K562 (cell line): ENCODE data around the gene TARBP1. TPM values are rescaled to one million over a fixed set of nuclear protein-coding genes. Genes with fewer than 3 reads are reported as not detected.
A peak's percentile ranks its signal among the peaks of the same experiment; 100 is the strongest.

Experiments used
- BMI1 ChIP-seq: fragments of 150-350 bp; IDR thresholded peaks from 2 replicates; pipeline ENCODE4 v1.6.1; 2014; ENCODE audit warnings: low read length
- E2F1 ChIP-seq: sonication (generic); formaldehyde crosslinking; IDR thresholded peaks from 2 replicates; pipeline ENCODE4 v1.8.1; 2023; ENCODE audit warnings: mild to moderate bottlenecking, missing genetic modification reagents, moderate library complexity
- ELF4 ChIP-seq: fragments of 450-650 bp; formaldehyde crosslinking; IDR thresholded peaks from 2 replicates; pipeline ENCODE4 v1.4.0; 2022; ENCODE audit warnings: missing genetic modification characterization
- FOXK1 ChIP-seq: sonication (generic); formaldehyde crosslinking; IDR thresholded peaks from 2 replicates; pipeline ENCODE4 v1.8.0; 2022; ENCODE audit warnings: missing genetic modification reagents, mild to moderate bottlenecking, borderline replicate concordance
- HDAC3 ChIP-seq: fragments of 450-650 bp; IDR thresholded peaks from 2 replicates; pipeline ENCODE4 v1.6.1; 2018; ENCODE audit warnings: borderline replicate concordance, mild to moderate bottlenecking, moderate library complexity; ENCODE audit not compliant: partially characterized antibody
- HDAC6 ChIP-seq: IDR thresholded peaks from 2 replicates; pipeline ENCODE4 v1.6.1; 2012; ENCODE audit warnings: low read depth, mild to moderate bottlenecking, control low read depth, inconsistent platforms, low read length, moderate library complexity
- NONO ChIP-seq, 2 experiments: fragments of 200-400 bp in 1 of 2; fragments of 450-650 bp in 1 of 2; formaldehyde crosslinking in 1 of 2; IDR thresholded peaks; 2 replicates each; pipeline ENCODE4 v1.6.1; 2017; ENCODE audit warnings: low read depth in 2 of 2, mild to moderate bottlenecking in 2 of 2, moderate library complexity in 2 of 2, low read length in 1 of 2
- RBM22 ChIP-seq: fragments of 200-400 bp; formaldehyde crosslinking; IDR thresholded peaks from 2 replicates; pipeline ENCODE4 v1.6.1; 2018; ENCODE audit warnings: low read length, low read depth; ENCODE audit not compliant: poor library complexity, severe bottlenecking
- SFPQ ChIP-seq: fragments of 200-400 bp; formaldehyde crosslinking; IDR thresholded peaks from 2 replicates; pipeline ENCODE4 v1.6.1; 2017; ENCODE audit warnings: mild to moderate bottlenecking, low read depth, low read length, moderate library complexity
- TAL1 ChIP-seq: fragments of 450-650 bp; IDR thresholded peaks from 2 replicates; pipeline ENCODE4 v1.6.1; 2016; ENCODE audit warnings: mild to moderate bottlenecking
- THAP12 ChIP-seq: fragments of 250-450 bp; sonication (Bioruptor Pico); IDR thresholded peaks from 2 replicates; pipeline ENCODE4 v1.9.0; 2021; ENCODE audit warnings: mild to moderate bottlenecking, inconsistent platforms
- XRCC4 ChIP-seq: IDR thresholded peaks from one replicate; pipeline ENCODE4 v1.6.1; 2011; ENCODE audit not compliant: insufficient read depth, insufficient read length; ENCODE audit errors: extremely low read depth
- ZHX1 ChIP-seq: fragments of 150-350 bp; conservative IDR thresholded peaks from 2 replicates; pipeline ENCODE4 v1.6.1; 2014; ENCODE audit warnings: low read length
- ZNF561 ChIP-seq: fragments of 450-650 bp; formaldehyde crosslinking; conservative IDR thresholded peaks from 2 replicates; pipeline ENCODE4 v1.4.0; 2020; ENCODE audit warnings: mild to moderate bottlenecking, moderate library complexity
- polyA plus RNA-seq, 8 experiments: library from polyadenylated mRNA; depleted of rRNA in 4 of 8; stranded (reverse) in 5 of 8; unstranded in 3 of 8; fragments of >200 nt; fragmentation: Nextera tagmentation in 2 of 8; fragmentation: Illumina TruSeq in 1 of 8; extraction: Ambion mirVana in 2 of 8; extraction: Trizol in 1 of 8; gene quantifications; 2 replicates each; pipeline versions ENCODE4 v1.2.1 to v1.2.3, GENCODE V29; 2011 to 2014; ENCODE audit warnings: inconsistent platforms in 1 of 8, missing spikeins in 1 of 8
- total RNA-seq, 7 experiments: library from RNA; depleted of rRNA in 6 of 7; stranded (reverse); fragments of >200 nt in 6 of 7; fragmentation: Illumina TruSeq in 2 of 7; extraction: Trizol in 2 of 7; gene quantifications; 2 replicates each; pipeline versions ENCODE4 v1.2.1 to v1.2.3, GENCODE V29; 2011 to 2021; ENCODE audit warnings: low replicate concordance in 1 of 7

The TARBP1 gene
- total and polyA plus RNA-seq, 9 of the 15 experiments (the other 6 are each of a cell fraction or from before 2014, with no cell fraction given), result 8.8 to 48.0 (median 22.9) TPM

- TF ChIP-seq SFPQ (no peak), HDAC3 (peak; percentile 53), ZHX1 (0 out of 2 replicates have a peak, but pooled peaks have one; percentile 29), XRCC4 (no peak), E2F1 (CRISPR knock-in tag) (peak; percentile 50; the same call in 1 of the 2 replicates), RBM22 (peak; percentile 87), TAL1 (peak; percentile 3; the same call in 1 of the 2 replicates), FOXK1 (peak; percentile 89), ZNF561 (CRISPR knock-in tag) (no peak), HDAC6 (no peak), THAP12 (CRISPR knock-in tag) (peak; percentile 95), ELF4 (peak; percentile 96), BMI1 (no peak; the same call in 1 of the 2 replicates), NONO (IDR thresholded peaks at IDR 0.05; ENCODE audit: low read depth in 2 of 2, low read length in 1 of 2) (peak in 1 of 2 experiments; percentile 24; a peak in 2 of 4 replicates)
These were observed 105.7 kb downstream of the TARBP1 start, which contains the start of gene COA6 (continued) for GRCh38 chr1:234373064-234373958.
